Karpas-422 (cell line): ENCODE results near the gene GALNT11. TPM values are rescaled to one million over a fixed set of nuclear protein-coding genes. Genes with fewer than 3 reads are reported as not detected.
"Not testable (repeated sequence)": the region's sequence is repeated elsewhere in the genome, so short reads cannot be mapped to it uniquely, and the experiment has no call there.

Source experiments
- DNase-seq: peaks from one replicate; pipeline ENCODE4 v3.0.0-alpha.2; 2015
- H2AFZ ChIP-seq: fragments of 200-600 bp; sonication (generic); 2 replicates; pipeline ENCODE4 v1.6.1; 2014; ENCODE audit warnings: antibody characterized with exemption, low read length, mixed read lengths
- H3K27ac ChIP-seq: fragments of 200-600 bp; sonication (generic); 2 replicates; pipeline ENCODE4 v1.5.1; 2014; ENCODE audit warnings: mild to moderate bottlenecking, low read length, moderate library complexity
- H3K27me3 ChIP-seq: fragments of 200-600 bp; sonication (generic); 2 replicates; pipeline ENCODE4 v1.6.1; 2014; ENCODE audit warnings: low read length, mixed read lengths
- H3K36me3 ChIP-seq: fragments of 200-600 bp; sonication (generic); 2 replicates; pipeline ENCODE4 v1.6.1; 2014; ENCODE audit warnings: low read length, mixed read lengths; ENCODE audit not compliant: insufficient read depth
- H3K4me1 ChIP-seq: fragments of 200-600 bp; sonication (generic); 2 replicates; pipeline ENCODE4 v1.6.1; 2014; ENCODE audit warnings: mild to moderate bottlenecking, low read length, mixed read lengths
- H3K4me2 ChIP-seq: fragments of 200-600 bp; sonication (generic); 2 replicates; pipeline ENCODE4 v1.6.1; 2014; ENCODE audit warnings: low read length, low read depth, mild to moderate bottlenecking; ENCODE audit not compliant: poor library complexity, severe bottlenecking
- H3K4me3 ChIP-seq: fragments of 200-600 bp; sonication (generic); 2 replicates; pipeline ENCODE4 v1.5.1; 2014; ENCODE audit warnings: mild to moderate bottlenecking, antibody characterized with exemption, low read length, mixed read lengths
- H3K79me2 ChIP-seq: fragments of 200-600 bp; sonication (generic); 2 replicates; pipeline ENCODE4 v1.6.1; 2014; ENCODE audit warnings: mild to moderate bottlenecking, low read length, mixed read lengths
- H3K9ac ChIP-seq: fragments of 200-600 bp; sonication (generic); 2 replicates; pipeline ENCODE4 v1.6.0; 2014; ENCODE audit warnings: low read length
- H3K9me2 ChIP-seq: fragments of 200-600 bp; sonication (generic), shearing (Covaris generic); replicated peaks from 2 replicates; pipeline ENCODE4 v1.6.0; 2014; ENCODE audit warnings: mild to moderate bottlenecking, low read length, moderate library complexity; ENCODE audit not compliant: insufficient read depth
- H3K9me3 ChIP-seq: fragments of 300-700, 200-600 bp; sonication (generic); 2 replicates; pipeline ENCODE4 v1.6.1; 2014; ENCODE audit warnings: low read length, mixed read lengths
- H4K20me1 ChIP-seq: fragments of 200-600 bp; sonication (generic); 2 replicates; pipeline ENCODE4 v1.6.1; 2014; ENCODE audit warnings: mild to moderate bottlenecking, antibody characterized with exemption, low read length, low read depth; ENCODE audit not compliant: insufficient read depth
- total RNA-seq: library from RNA; depleted of rRNA; stranded (reverse); fragments of >200 nt; shearing (Covaris generic); gene quantifications from 2 replicates; pipeline ENCODE4 v1.2.3, GENCODE V29; 2014; ENCODE audit warnings: low replicate concordance

Gene GALNT11
- total RNA-seq, 1 experiment from 2014 or later: not detected

GRCh38 chr7:152074673-152075072 lies 49.2 kb downstream of the GALNT11 start:
- Histone ChIP-seq H3K9ac (no peak overlapping the region), H3K4me2 (no peak overlapping the region), H4K20me1 (no peaks in the 10 kb centered on the region), H3K36me3 (no peaks in the 10 kb centered on the region), H2AFZ (no peak overlapping the region), H3K9me3 (no peaks in the 10 kb centered on the region), H3K9me2 (no peaks in the 10 kb centered on the region), H3K27ac (no peak overlapping the region), H3K4me3 (no peak overlapping the region), H3K4me1 (no peaks in the 10 kb centered on the region), H3K27me3 (no peaks in the 10 kb centered on the region), H3K79me2 (no peaks in the 10 kb centered on the region)
- no peak for DNase-seq

- not testable (repeated sequence) for H3K9me3 ChIP-seq
Measured at GRCh38 chr7:152075379-152075778, 49.9 kb downstream of the GALNT11 start.

DNA sequence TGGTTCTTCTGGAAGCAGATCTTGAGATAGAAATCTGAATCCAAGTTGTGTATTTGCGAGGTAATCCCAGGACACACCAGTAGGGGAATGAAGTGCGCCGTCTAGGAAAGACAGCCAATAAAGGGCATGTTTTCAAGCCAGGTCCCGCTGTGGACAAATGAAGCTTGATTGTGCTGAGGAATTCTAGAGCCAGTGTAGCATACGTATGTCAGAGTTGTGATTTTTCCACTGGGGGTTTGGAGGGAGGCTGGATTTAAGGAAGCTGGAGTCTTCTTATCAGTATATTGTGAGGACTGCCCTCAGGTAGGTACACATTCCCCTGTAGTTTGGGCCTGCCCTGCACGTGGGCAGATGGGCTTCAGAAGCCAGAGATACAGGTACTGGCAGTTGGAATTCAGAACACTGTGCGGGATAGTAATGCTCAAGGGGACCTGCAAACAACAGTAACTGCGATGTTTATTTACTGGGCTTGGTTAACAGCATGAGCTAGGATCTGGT lies 50.9 kb downstream of the GALNT11 start:
- H3K4me3 ChIP-seq: no peak overlapping the region
- DNase-seq: peak; percentile 79
- no peaks in the 10 kb centered on the region for H3K79me2 ChIP-seq
- H4K20me1 ChIP-seq: no peaks in the 10 kb centered on the region
- no peaks in the 10 kb centered on the region for H3K36me3 ChIP-seq
- no peaks in the 10 kb centered on the region for H3K27me3 ChIP-seq
- H3K9me3 ChIP-seq: no peaks in the 10 kb centered on the region
- H3K9me2 ChIP-seq: no peaks in the 10 kb centered on the region
- H3K4me2 ChIP-seq: no peak overlapping the region
- no peak overlapping the region for H3K27ac ChIP-seq
- no peaks in the 10 kb centered on the region for H3K4me1 ChIP-seq
- no peak overlapping the region for H3K9ac ChIP-seq
- H2AFZ ChIP-seq: no peak overlapping the region

More at GRCh38 chr7:152075379-152075778, 49.9 kb downstream of the GALNT11 start:
- not testable (repeated sequence) for H3K4me3 ChIP-seq, H3K27ac ChIP-seq, H3K36me3 ChIP-seq, H3K27me3 ChIP-seq, H3K9me2 ChIP-seq, H4K20me1 ChIP-seq, H3K4me1 ChIP-seq, DNase-seq, H3K4me2 ChIP-seq, H2AFZ ChIP-seq, H3K9ac ChIP-seq, H3K79me2 ChIP-seq

DNA sequence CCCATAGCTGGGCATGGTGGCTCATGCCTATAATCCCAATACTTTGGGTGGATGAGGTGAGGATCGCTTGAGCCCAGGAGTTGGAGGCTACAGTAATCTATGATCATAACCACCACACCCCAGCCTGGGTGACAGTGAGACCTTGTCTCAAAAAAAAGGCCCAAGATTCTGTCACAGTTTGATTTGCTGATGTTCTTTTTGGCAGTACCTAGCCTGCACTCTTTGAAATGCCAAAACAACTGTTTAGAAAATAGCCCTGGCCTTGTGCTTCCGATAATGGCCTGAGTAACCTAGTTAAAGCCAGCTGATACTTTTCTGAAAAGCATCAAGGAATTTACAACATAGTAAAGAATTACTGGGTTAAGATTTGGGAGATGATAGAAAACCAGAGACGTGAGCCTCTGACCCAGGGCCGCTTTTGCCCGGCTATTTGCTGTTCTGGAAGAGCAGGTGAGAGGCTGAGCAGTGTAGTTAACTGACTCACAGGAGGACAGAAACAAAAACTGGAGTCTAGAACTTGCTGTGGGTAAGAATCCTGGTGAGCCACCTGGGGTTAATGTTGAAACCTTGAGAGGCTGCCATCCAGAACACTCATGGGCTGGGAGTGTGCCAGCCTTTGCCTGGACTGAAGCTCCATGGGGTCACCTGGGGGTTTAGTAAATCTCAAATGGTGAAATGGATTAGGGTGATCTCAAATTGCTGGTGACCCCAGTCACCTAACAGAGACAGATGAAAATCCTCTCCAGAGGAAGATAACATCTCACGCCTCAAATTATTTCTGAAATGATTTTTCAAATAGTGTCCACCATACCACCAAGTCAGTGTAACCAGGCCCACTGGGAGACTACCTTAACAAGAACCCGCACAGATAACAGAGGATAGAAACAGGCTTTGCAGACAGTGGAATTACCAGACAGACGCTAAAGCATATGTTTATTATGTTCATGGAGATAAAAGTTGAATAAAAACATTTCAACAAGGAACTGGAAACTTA lies 51.8 kb downstream of the GALNT11 start:
- H4K20me1 ChIP-seq: no peaks in the 10 kb centered on the region
- no peak overlapping the region for H3K4me2 ChIP-seq
- no peak overlapping the region for H3K27ac ChIP-seq
- no peaks in the 10 kb centered on the region for H3K9me2 ChIP-seq
- H3K27me3 ChIP-seq: 0 out of 2 replicates have a peak, but pooled peaks cover 3% of the 10 kb centered on the region
- no peaks in the 10 kb centered on the region for H3K4me1 ChIP-seq
- H2AFZ ChIP-seq: no peak overlapping the region
- H3K36me3 ChIP-seq: no peaks in the 10 kb centered on the region
- no peaks in the 10 kb centered on the region for H3K9me3 ChIP-seq
- no peaks in the 10 kb centered on the region for H3K79me2 ChIP-seq
- no peak overlapping the region for H3K9ac ChIP-seq
- no peak overlapping the region for H3K4me3 ChIP-seq
- DNase-seq: no peak

DNA sequence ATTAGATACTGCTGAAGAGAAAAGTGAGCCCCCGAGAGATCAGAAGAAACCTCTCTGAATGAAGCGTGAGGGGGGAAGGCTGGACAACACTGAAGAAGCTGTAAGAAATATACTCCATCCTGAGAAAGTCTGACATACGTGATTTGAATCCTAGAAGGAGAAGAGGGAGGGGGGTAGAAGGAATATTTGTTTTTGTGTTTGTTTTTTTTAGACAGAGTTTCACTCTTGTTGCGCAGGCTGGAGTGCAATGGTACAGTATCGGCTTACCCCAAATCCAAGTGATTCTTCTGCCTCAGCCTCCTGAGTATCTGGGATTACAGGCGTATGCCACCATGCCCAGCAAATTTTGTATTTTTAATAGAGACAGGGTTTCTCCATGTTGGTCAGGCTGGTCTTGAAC lies 52.6 kb downstream of the GALNT11 start:
- Histone ChIP-seq H3K4me1 (no peaks in the 10 kb centered on the region), H3K79me2 (no peaks in the 10 kb centered on the region), H4K20me1 (no peaks in the 10 kb centered on the region), H3K27me3 (0 out of 2 replicates have a peak, but pooled peaks cover 3% of the 10 kb centered on the region), H3K4me2 (no peak overlapping the region), H3K27ac (no peak overlapping the region), H3K9me3 (no peaks in the 10 kb centered on the region), H3K9me2 (no peaks in the 10 kb centered on the region), H2AFZ (no peak overlapping the region), H3K36me3 (no peaks in the 10 kb centered on the region), H3K9ac (no peak overlapping the region), H3K4me3 (no peak overlapping the region)
- DNase-seq: no peak

- Histone ChIP-seq H3K4me2 (no peak overlapping the region), H3K4me1 (no peaks in the 10 kb centered on the region), H3K27me3 (0 out of 2 replicates have a peak, but pooled peaks cover 6% of the 10 kb centered on the region), H3K9me3 (no peaks in the 10 kb centered on the region), H3K36me3 (no peaks in the 10 kb centered on the region), H3K9me2 (no peaks in the 10 kb centered on the region), H3K9ac (no peak overlapping the region), H3K4me3 (no peak overlapping the region), H2AFZ (no peak overlapping the region), H3K27ac (no peak overlapping the region), H4K20me1 (no peaks in the 10 kb centered on the region), H3K79me2 (no peaks in the 10 kb centered on the region)
- DNase-seq: no peak
Measured at GRCh38 chr7:152078786-152079185, 53.3 kb downstream of the GALNT11 start.

- no peak overlapping the region for H3K4me3 ChIP-seq
- no peak overlapping the region for H3K4me2 ChIP-seq
- H3K36me3 ChIP-seq: no peaks in the 10 kb centered on the region
- H3K4me1 ChIP-seq: no peaks in the 10 kb centered on the region
- no peak for DNase-seq
- H3K9me2 ChIP-seq: no peaks in the 10 kb centered on the region
- H3K27ac ChIP-seq: no peak overlapping the region
- H2AFZ ChIP-seq: no peak overlapping the region
- no peaks in the 10 kb centered on the region for H4K20me1 ChIP-seq
- H3K79me2 ChIP-seq: no peaks in the 10 kb centered on the region
- no peak overlapping the region for H3K9ac ChIP-seq
- H3K27me3 ChIP-seq: 0 out of 2 replicates have a peak, but pooled peaks cover 6% of the 10 kb centered on the region
- H3K9me3 ChIP-seq: no peaks in the 10 kb centered on the region
Measured at GRCh38 chr7:152081088-152081487, 55.6 kb downstream of the GALNT11 start.

- not testable (repeated sequence) for H3K79me2 ChIP-seq, DNase-seq, H3K9me3 ChIP-seq, H3K9ac ChIP-seq, H3K9me2 ChIP-seq, H4K20me1 ChIP-seq, H3K27me3 ChIP-seq, H3K4me2 ChIP-seq, H3K4me1 ChIP-seq, H3K27ac ChIP-seq, H3K36me3 ChIP-seq, H3K4me3 ChIP-seq, H2AFZ ChIP-seq
Measured at GRCh38 chr7:152082073-152082721, 56.7 kb downstream of the GALNT11 start.
